ENCODE results near the gene TRA2B.

The TRA2B gene

GRCh38 chr3:185926445-185926844 lies 11.4 kb downstream of the TRA2B start:
- Histone ChIP-seq H3K27me3 (replicated peaks; ENCODE audit: insufficient read depth, low read length) (no peaks in the 10 kb centered on the region), H3K36me3 (replicated peaks; ENCODE audit: insufficient read depth, low read length) (peaks cover 80% of the 10 kb centered on the region), H3K4me1 (ENCODE audit: low read length) (peaks cover 34% of the 10 kb centered on the region), H3K4me2 (ENCODE audit: low read depth, low read length) (no peak overlapping the region), H3K9me2 (replicated peaks; ENCODE audit: insufficient read depth, low read length) (no peaks in the 10 kb centered on the region), H3K4me3 (ENCODE audit: low read length) (no peak overlapping the region), H3F3A (ENCODE audit: insufficient read depth, low read length) (peaks cover 57% of the 10 kb centered on the region), H3K27ac (ENCODE audit: low read length) (no peak overlapping the region), H3K79me2 (ENCODE audit: low read length) (peaks cover 100% of the 10 kb centered on the region), H3K9me3 (replicated peaks; ENCODE audit: insufficient read depth, low read length) (no peaks in the 10 kb centered on the region), H4K20me1 (ENCODE audit: insufficient read depth, low read length) (peaks cover 99% of the 10 kb centered on the region), H3K9ac (ENCODE audit: low read length) (no peak overlapping the region), H2AFZ (ENCODE audit: low read length) (no peak overlapping the region)
- DNase-seq = no peak
- TF ChIP-seq, protein P1, sequence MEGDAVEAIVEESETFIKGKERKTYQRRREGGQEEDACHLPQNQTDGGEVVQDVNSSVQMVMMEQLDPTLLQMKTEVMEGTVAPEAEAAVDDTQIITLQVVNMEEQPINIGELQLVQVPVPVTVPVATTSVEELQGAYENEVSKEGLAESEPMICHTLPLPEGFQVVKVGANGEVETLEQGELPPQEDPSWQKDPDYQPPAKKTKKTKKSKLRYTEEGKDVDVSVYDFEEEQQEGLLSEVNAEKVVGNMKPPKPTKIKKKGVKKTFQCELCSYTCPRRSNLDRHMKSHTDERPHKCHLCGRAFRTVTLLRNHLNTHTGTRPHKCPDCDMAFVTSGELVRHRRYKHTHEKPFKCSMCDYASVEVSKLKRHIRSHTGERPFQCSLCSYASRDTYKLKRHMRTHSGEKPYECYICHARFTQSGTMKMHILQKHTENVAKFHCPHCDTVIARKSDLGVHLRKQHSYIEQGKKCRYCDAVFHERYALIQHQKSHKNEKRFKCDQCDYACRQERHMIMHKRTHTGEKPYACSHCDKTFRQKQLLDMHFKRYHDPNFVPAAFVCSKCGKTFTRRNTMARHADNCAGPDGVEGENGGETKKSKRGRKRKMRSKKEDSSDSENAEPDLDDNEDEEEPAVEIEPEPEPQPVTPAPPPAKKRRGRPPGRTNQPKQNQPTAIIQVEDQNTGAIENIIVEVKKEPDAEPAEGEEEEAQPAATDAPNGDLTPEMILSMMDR (IDR thresholded peaks at IDR 0.05; ENCODE audit: low read length) = no peak
- TF ChIP-seq EZH2phosphoT487 (IDR thresholded peaks at IDR 0.05; ENCODE audit: low read length) (no peak), EZH2 (optimal IDR thresholded peaks at IDR 0.05; ENCODE audit: low read depth, low read length) (no peak)

GRCh38 chr3:185925353-185925752 lies 12.5 kb downstream of the TRA2B start:
- Histone ChIP-seq H3K27ac (ENCODE audit: low read length) (no peak overlapping the region), H3K4me2 (ENCODE audit: low read depth, low read length) (no peak overlapping the region), H3K36me3 (replicated peaks; ENCODE audit: insufficient read depth, low read length) (peaks cover 76% of the 10 kb centered on the region), H3K9me2 (replicated peaks; ENCODE audit: insufficient read depth, low read length) (no peaks in the 10 kb centered on the region), H3K79me2 (ENCODE audit: low read length) (peaks cover 100% of the 10 kb centered on the region), H3K4me1 (ENCODE audit: low read length) (peaks cover 23% of the 10 kb centered on the region), H3F3A (ENCODE audit: insufficient read depth, low read length) (peaks cover 55% of the 10 kb centered on the region), H3K4me3 (ENCODE audit: low read length) (no peak overlapping the region), H3K9ac (ENCODE audit: low read length) (no peak overlapping the region), H3K27me3 (replicated peaks; ENCODE audit: insufficient read depth, low read length) (no peaks in the 10 kb centered on the region), H3K9me3 (replicated peaks; ENCODE audit: insufficient read depth, low read length) (no peaks in the 10 kb centered on the region), H2AFZ (ENCODE audit: low read length) (no peak overlapping the region), H4K20me1 (ENCODE audit: insufficient read depth, low read length) (peaks cover 95% of the 10 kb centered on the region)
- no peak for DNase-seq
- TF ChIP-seq, protein P1 (IDR thresholded peaks at IDR 0.05; ENCODE audit: low read length) = no peak
- TF ChIP-seq EZH2phosphoT487 (IDR thresholded peaks at IDR 0.05; ENCODE audit: low read length) (no peak), EZH2 (optimal IDR thresholded peaks at IDR 0.05; ENCODE audit: low read depth, low read length) (no peak)

DNA sequence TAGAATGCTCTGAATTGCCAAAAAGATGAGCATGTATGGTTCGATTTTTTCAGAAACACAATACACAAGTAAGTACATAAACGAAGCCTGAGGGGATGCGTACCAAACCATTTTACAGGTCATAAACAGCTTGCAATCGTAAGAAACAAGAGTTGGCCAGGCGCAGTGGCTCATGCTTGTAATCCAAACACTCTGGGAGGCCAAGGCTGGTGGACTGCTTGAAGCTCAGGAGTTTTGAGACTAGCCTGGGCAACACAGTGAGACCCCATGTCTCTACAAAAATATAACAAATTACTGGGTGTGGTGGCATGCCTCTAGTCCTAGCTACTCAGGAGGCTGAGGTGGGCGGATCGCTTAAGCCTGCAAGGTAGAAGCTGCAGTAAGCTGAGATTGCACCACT lies 13.4 kb downstream of the TRA2B start:
- DNase-seq = no peak
- Histone ChIP-seq H4K20me1 (ENCODE audit: insufficient read depth, low read length) (peaks cover 94% of the 10 kb centered on the region), H3K27ac (ENCODE audit: low read length) (no peak overlapping the region), H3K9me3 (replicated peaks; ENCODE audit: insufficient read depth, low read length) (no peaks in the 10 kb centered on the region), H2AFZ (ENCODE audit: low read length) (no peak overlapping the region), H3K79me2 (ENCODE audit: low read length) (peaks cover 100% of the 10 kb centered on the region), H3K27me3 (replicated peaks; ENCODE audit: insufficient read depth, low read length) (no peaks in the 10 kb centered on the region), H3K36me3 (replicated peaks; ENCODE audit: insufficient read depth, low read length) (peaks cover 73% of the 10 kb centered on the region), H3K4me2 (ENCODE audit: low read depth, low read length) (no peak overlapping the region), H3K4me1 (ENCODE audit: low read length) (peaks cover 14% of the 10 kb centered on the region), H3K9ac (ENCODE audit: low read length) (no peak overlapping the region), H3F3A (ENCODE audit: insufficient read depth, low read length) (peaks cover 56% of the 10 kb centered on the region), H3K9me2 (replicated peaks; ENCODE audit: insufficient read depth, low read length) (no peaks in the 10 kb centered on the region), H3K4me3 (ENCODE audit: low read length) (no peak overlapping the region)
- TF ChIP-seq, protein P1 (IDR thresholded peaks at IDR 0.05; ENCODE audit: low read length) = no peak
- TF ChIP-seq EZH2phosphoT487 (IDR thresholded peaks at IDR 0.05; ENCODE audit: low read length) = no peak
- TF ChIP-seq EZH2 (optimal IDR thresholded peaks at IDR 0.05; ENCODE audit: low read depth, low read length) = no peak

All from MM.1S (cell line).